Measurements from ENCODE around the gene ITPR1.

DNA sequence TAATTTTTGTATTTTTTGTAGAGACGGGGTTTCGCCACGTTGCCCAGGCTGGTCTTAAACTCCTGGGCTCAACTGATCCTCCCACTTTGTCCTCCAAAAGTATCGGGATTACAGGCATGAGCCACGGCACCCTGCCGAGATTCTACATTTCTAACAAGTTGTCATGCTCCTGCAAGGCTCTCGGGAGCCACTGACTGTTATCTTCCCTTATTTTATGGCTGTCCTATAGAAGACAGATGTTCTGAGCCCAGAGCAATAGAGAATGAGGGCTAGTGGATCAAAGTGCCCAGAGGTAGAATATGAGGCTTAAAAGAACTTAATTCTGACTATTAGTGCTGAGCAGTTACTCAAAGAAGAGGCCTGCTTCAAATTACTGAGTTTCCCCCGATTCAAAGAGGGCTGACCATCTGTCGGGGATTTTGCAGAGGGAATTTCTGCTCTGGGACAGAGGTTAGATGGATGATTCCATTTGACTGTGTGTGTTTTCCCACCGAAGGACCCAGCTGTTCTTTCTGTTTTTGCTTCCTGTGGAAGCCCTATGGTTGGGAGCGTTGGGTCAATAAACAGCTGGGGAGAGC, 39.5 kb downstream of the ITPR1 start:
- no peak for TF ChIP-seq RARB (CRISPR knock-in tag; IDR thresholded peaks at IDR 0.05)
- TF ChIP-seq PATZ1 (CRISPR knock-in tag; IDR thresholded peaks at IDR 0.05; ENCODE audit: borderline replicate concordance) = no peak

Measured in SK-N-SH treated with all-trans-retinoic acid at 6 μM for 48 hours (cell line).